ENCODE data around the gene YAE1.

GRCh38 chr7:39580149-39580874, 14.1 kb downstream of the YAE1 start:
- TF ChIP-seq USF2 (CRISPR knock-in tag; IDR thresholded peaks at IDR 0.05) (no peak), CTCF (IDR thresholded peaks at IDR 0.05) (peak; percentile 78)
- TF ChIP-seq, protein P1, sequence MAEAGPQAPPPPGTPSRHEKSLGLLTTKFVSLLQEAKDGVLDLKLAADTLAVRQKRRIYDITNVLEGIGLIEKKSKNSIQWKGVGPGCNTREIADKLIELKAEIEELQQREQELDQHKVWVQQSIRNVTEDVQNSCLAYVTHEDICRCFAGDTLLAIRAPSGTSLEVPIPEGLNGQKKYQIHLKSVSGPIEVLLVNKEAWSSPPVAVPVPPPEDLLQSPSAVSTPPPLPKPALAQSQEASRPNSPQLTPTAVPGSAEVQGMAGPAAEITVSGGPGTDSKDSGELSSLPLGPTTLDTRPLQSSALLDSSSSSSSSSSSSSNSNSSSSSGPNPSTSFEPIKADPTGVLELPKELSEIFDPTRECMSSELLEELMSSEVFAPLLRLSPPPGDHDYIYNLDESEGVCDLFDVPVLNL (CRISPR knock-in tag; IDR thresholded peaks at IDR 0.05; ENCODE audit: borderline replicate concordance, low read depth): no peak
- TF ChIP-seq, protein P2, sequence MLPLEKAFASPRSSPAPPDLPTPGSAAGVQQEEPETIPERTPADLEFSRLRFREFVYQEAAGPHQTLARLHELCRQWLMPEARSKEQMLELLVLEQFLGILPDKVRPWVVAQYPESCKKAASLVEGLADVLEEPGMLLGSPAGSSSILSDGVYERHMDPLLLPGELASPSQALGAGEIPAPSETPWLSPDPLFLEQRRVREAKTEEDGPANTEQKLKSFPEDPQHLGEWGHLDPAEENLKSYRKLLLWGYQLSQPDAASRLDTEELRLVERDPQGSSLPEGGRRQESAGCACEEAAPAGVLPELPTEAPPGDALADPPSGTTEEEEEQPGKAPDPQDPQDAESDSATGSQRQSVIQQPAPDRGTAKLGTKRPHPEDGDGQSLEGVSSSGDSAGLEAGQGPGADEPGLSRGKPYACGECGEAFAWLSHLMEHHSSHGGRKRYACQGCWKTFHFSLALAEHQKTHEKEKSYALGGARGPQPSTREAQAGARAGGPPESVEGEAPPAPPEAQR (CRISPR knock-in tag; IDR thresholded peaks at IDR 0.05): no peak
- TF ChIP-seq, protein P3, sequence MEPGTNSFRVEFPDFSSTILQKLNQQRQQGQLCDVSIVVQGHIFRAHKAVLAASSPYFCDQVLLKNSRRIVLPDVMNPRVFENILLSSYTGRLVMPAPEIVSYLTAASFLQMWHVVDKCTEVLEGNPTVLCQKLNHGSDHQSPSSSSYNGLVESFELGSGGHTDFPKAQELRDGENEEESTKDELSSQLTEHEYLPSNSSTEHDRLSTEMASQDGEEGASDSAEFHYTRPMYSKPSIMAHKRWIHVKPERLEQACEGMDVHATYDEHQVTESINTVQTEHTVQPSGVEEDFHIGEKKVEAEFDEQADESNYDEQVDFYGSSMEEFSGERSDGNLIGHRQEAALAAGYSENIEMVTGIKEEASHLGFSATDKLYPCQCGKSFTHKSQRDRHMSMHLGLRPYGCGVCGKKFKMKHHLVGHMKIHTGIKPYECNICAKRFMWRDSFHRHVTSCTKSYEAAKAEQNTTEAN (CRISPR knock-in tag; IDR thresholded peaks at IDR 0.05): no peak

All from WTC11 (cell line).